ENCODE measurements around the gene AIM2. TPM values are rescaled to one million over a fixed set of nuclear protein-coding genes. Genes with fewer than 3 reads are reported as not detected.

The AIM2 gene
- polyA plus RNA-seq, 3 donors, result 6.1 to 9.8 (median 9.0) TPM

DNA sequence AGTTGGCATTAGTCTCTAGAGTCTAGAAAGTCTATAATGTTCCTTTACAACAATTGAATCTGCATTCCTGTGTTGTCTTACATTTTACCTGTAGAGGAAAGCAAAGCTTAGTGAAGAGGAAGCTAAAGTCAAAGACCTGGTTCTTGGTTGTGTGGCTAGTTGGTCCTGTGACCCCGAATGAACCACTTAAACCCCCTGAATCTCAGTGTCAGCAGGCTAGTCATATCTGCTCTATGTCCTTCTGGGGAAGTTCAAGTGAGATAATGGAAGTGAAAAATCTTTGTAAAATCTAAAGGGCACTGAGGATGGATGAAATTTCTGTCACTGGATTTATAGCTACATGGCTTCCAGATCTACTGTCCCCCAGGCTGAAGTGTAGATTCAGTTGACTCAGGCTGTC lies 24.0 kb upstream of the AIM2 start:
- peaks cover 31% of the 10 kb centered on the region for H3K4me1 Mint-ChIP-seq
- H3K4me3 ChIP-seq (replicated peaks in 1 of 3; ENCODE audit: low read depth in 2 of 3, low read length in 3 of 3), result no peak overlapping the region
- H3K4me2 ChIP-seq (replicated peaks; ENCODE audit: extremely low read depth, low read length, poor library complexity, severe bottlenecking), result no peak overlapping the region
- H3K27ac ChIP-seq (ENCODE audit: low read depth in 1 of 2, low read length in 2 of 2), result no peak overlapping the region
- H3K36me3 ChIP-seq (replicated peaks in 1 of 2; ENCODE audit: control insufficient read depth in 1 of 2, insufficient read depth in 2 of 2, low read length in 2 of 2), result no peaks in the 10 kb centered on the region
- intact Hi-C loops (cut with micrococcal nuclease), result no loop called here
- no CpG with 5 or more reads among the region's 1 CpG for WGBS (ENCODE audit: insufficient coverage)
- H2AFZ ChIP-seq (ENCODE audit: insufficient read depth, low read depth, low read length, poor library complexity, severe bottlenecking), result no peak overlapping the region
- no peak for DNase-seq
- H3K27me3 Mint-ChIP-seq (ENCODE audit: low read depth in 3 of 3), result peaks cover 0 to 2% (median 0%) of the 10 kb centered on the region in 3 donors
- H3K9me3 Mint-ChIP-seq, result peaks cover 7 to 18% (median 14%) of the 10 kb centered on the region in 7 donors
- peaks cover 0 to 10% of the 10 kb centered on the region in 2 donors for H3K9me3 ChIP-seq (replicated peaks in 1 of 2; ENCODE audit: control insufficient read depth in 1 of 2, insufficient read depth in 1 of 2, low read length in 2 of 2)
- TF ChIP-seq, protein P1, sequence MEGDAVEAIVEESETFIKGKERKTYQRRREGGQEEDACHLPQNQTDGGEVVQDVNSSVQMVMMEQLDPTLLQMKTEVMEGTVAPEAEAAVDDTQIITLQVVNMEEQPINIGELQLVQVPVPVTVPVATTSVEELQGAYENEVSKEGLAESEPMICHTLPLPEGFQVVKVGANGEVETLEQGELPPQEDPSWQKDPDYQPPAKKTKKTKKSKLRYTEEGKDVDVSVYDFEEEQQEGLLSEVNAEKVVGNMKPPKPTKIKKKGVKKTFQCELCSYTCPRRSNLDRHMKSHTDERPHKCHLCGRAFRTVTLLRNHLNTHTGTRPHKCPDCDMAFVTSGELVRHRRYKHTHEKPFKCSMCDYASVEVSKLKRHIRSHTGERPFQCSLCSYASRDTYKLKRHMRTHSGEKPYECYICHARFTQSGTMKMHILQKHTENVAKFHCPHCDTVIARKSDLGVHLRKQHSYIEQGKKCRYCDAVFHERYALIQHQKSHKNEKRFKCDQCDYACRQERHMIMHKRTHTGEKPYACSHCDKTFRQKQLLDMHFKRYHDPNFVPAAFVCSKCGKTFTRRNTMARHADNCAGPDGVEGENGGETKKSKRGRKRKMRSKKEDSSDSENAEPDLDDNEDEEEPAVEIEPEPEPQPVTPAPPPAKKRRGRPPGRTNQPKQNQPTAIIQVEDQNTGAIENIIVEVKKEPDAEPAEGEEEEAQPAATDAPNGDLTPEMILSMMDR (IDR thresholded peaks at IDR 0.05), result no peak
- H3K79me2 ChIP-seq (ENCODE audit: insufficient read depth, low read length), result no peaks in the 10 kb centered on the region
- H3K27me3 ChIP-seq (ENCODE audit: control insufficient read depth in 2 of 2, insufficient read depth in 2 of 2, low read length in 2 of 2), result no peaks in the 10 kb centered on the region
- H3K9ac ChIP-seq (ENCODE audit: insufficient read depth, low read length, poor library complexity, severe bottlenecking), result no peak overlapping the region
- H4K20me1 ChIP-seq (ENCODE audit: insufficient read depth, low read length), result no peaks in the 10 kb centered on the region
- no peak overlapping the region for H3K4me3 Mint-ChIP-seq
- H3K4me1 ChIP-seq (ENCODE audit: control insufficient read depth in 1 of 2, insufficient read depth in 2 of 2, low read length in 2 of 2), result peaks cover 0 to 8% of the 10 kb centered on the region in 2 donors
- peak overlapping the region in 2 of 7 donors; percentile 1 to 47 for H3K27ac Mint-ChIP-seq
- H3K36me3 Mint-ChIP-seq, result no peaks in the 10 kb centered on the region

DNA sequence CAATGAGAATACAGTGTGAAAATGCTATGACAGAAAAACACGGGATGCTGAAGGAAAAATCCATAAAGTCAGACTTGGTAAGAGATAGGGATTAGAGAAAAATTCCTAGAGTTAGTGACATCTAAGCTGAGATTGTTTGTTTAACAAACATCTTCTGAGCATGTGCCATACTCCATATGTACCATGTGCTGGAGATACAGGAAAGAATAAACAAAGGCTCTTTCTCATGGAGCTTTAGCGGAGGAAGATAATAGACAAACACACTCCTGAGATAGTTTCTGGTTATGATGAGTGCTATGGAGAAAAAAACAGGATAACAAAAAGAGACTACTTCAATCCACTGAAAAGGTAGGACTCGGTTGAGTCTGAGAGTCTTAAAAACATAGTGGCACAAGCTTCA lies 22.0 kb upstream of the AIM2 start:
- no peak overlapping the region for H3K4me2 ChIP-seq (replicated peaks; ENCODE audit: extremely low read depth, low read length, poor library complexity, severe bottlenecking)
- peaks cover 0 to 2% (median 0%) of the 10 kb centered on the region in 3 donors for H3K27me3 Mint-ChIP-seq (ENCODE audit: low read depth in 3 of 3)
- no peaks in the 10 kb centered on the region for H3K27me3 ChIP-seq (ENCODE audit: control insufficient read depth in 2 of 2, insufficient read depth in 2 of 2, low read length in 2 of 2)
- H3K9me3 ChIP-seq (replicated peaks in 1 of 2; ENCODE audit: control insufficient read depth in 1 of 2, insufficient read depth in 1 of 2, low read length in 2 of 2), result peaks cover 0 to 10% of the 10 kb centered on the region in 2 donors
- peak overlapping the region in 1 of 7 donors; percentile 21 for H3K27ac Mint-ChIP-seq
- H2AFZ ChIP-seq (ENCODE audit: insufficient read depth, low read depth, low read length, poor library complexity, severe bottlenecking), result no peak overlapping the region
- DNase-seq, result no peak
- H3K9ac ChIP-seq (ENCODE audit: insufficient read depth, low read length, poor library complexity, severe bottlenecking), result no peak overlapping the region
- H3K4me1 Mint-ChIP-seq, result peaks cover 30% of the 10 kb centered on the region
- 83% methylated on average over 1 of the region's 3 CpGs for WGBS (ENCODE audit: insufficient coverage)
- H3K36me3 Mint-ChIP-seq, result no peaks in the 10 kb centered on the region
- TF ChIP-seq, protein P1 (IDR thresholded peaks at IDR 0.05), result no peak
- H3K4me3 ChIP-seq (replicated peaks in 1 of 3; ENCODE audit: low read depth in 2 of 3, low read length in 3 of 3), result no peak overlapping the region
- no peaks in the 10 kb centered on the region for H3K36me3 ChIP-seq (replicated peaks in 1 of 2; ENCODE audit: control insufficient read depth in 1 of 2, insufficient read depth in 2 of 2, low read length in 2 of 2)
- H3K9me3 Mint-ChIP-seq, result peaks cover 7 to 16% (median 12%) of the 10 kb centered on the region in 7 donors
- H3K79me2 ChIP-seq (ENCODE audit: insufficient read depth, low read length), result no peaks in the 10 kb centered on the region
- intact Hi-C loops (cut with micrococcal nuclease), result no loop called here
- H3K4me3 Mint-ChIP-seq, result no peak overlapping the region
- H3K27ac ChIP-seq (ENCODE audit: low read depth in 1 of 2, low read length in 2 of 2), result no peak overlapping the region
- H3K4me1 ChIP-seq (ENCODE audit: control insufficient read depth in 1 of 2, insufficient read depth in 2 of 2, low read length in 2 of 2), result peaks cover 0 to 8% of the 10 kb centered on the region in 2 donors
- H4K20me1 ChIP-seq (ENCODE audit: insufficient read depth, low read length), result no peaks in the 10 kb centered on the region

All from CD14-positive monocyte (primary cell).